ENCODE data around the gene NOL4L. TPM values are rescaled to one million over a fixed set of nuclear protein-coding genes. Genes with fewer than 3 reads are reported as not detected.

NOL4L gene
- total RNA-seq, 1 experiment from 2014 or later: 31.7 TPM

- TF ChIP-seq, protein P1, sequence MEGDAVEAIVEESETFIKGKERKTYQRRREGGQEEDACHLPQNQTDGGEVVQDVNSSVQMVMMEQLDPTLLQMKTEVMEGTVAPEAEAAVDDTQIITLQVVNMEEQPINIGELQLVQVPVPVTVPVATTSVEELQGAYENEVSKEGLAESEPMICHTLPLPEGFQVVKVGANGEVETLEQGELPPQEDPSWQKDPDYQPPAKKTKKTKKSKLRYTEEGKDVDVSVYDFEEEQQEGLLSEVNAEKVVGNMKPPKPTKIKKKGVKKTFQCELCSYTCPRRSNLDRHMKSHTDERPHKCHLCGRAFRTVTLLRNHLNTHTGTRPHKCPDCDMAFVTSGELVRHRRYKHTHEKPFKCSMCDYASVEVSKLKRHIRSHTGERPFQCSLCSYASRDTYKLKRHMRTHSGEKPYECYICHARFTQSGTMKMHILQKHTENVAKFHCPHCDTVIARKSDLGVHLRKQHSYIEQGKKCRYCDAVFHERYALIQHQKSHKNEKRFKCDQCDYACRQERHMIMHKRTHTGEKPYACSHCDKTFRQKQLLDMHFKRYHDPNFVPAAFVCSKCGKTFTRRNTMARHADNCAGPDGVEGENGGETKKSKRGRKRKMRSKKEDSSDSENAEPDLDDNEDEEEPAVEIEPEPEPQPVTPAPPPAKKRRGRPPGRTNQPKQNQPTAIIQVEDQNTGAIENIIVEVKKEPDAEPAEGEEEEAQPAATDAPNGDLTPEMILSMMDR (conservative IDR thresholded peaks at IDR 0.05): no peak
- Histone ChIP-seq H4K5ac (ENCODE audit: insufficient read length, low read depth, low read length) (no peak overlapping the region), H2BK5ac (ENCODE audit: insufficient read length, low read length) (no peak overlapping the region), H3K4me2 (ENCODE audit: insufficient read depth, insufficient read length, low read length) (no peak overlapping the region), H4K91ac (ENCODE audit: insufficient read length, low read depth, low read length) (no peak overlapping the region), H3K9ac (ENCODE audit: extremely low read depth, insufficient read length, low read length) (no peak overlapping the region), H4K20me1 (ENCODE audit: control insufficient read depth, insufficient read depth, insufficient read length) (no peaks in the 10 kb centered on the region), H3K18ac (ENCODE audit: insufficient read length, low read depth, low read length) (no peak overlapping the region), H3K56ac (ENCODE audit: insufficient read length, low read depth, low read length) (no peak overlapping the region), H3K79me2 (ENCODE audit: insufficient read depth, low read length) (no peaks in the 10 kb centered on the region), H3K4ac (ENCODE audit: low read depth, low read length) (no peak overlapping the region), H3K23ac (ENCODE audit: insufficient read length, low read depth, low read length) (no peak overlapping the region), H3K9me3 (ENCODE audit: control insufficient read depth, low read depth, low read length) (no peaks in the 10 kb centered on the region), H3K4me1 (ENCODE audit: insufficient read depth, low read length) (no peaks in the 10 kb centered on the region), H3K79me1 (ENCODE audit: insufficient read depth, low read depth, low read length, poor library complexity, severe bottlenecking) (no peaks in the 10 kb centered on the region), H3K27me3 (ENCODE audit: insufficient read depth, low read length) (no peaks in the 10 kb centered on the region), H2AFZ (ENCODE audit: low read length) (no peak overlapping the region), H3T11ph (ENCODE audit: low read length) (no peak overlapping the region), H4K8ac (replicated peaks; ENCODE audit: insufficient read length, low read depth, low read length) (no peak overlapping the region), H2BK120ac (ENCODE audit: low read depth, low read length, poor library complexity, severe bottlenecking) (no peak overlapping the region), H2AK5ac (ENCODE audit: insufficient read length, low read length) (no peak overlapping the region), H3K23me2 (ENCODE audit: insufficient read length, low read depth, low read length, poor library complexity, severe bottlenecking) (no peaks in the 10 kb centered on the region), H3K27ac (ENCODE audit: insufficient read length, low read depth, low read length) (no peak overlapping the region), H2BK12ac (ENCODE audit: insufficient read length, low read depth, low read length) (no peak overlapping the region), H3K14ac (ENCODE audit: insufficient read depth, low read length) (no peak overlapping the region), H2BK15ac (ENCODE audit: low read depth, low read length) (no peak overlapping the region), H2BK20ac (ENCODE audit: low read depth, low read length, poor library complexity, severe bottlenecking) (no peak overlapping the region)
- no CpG with 5 or more reads among the region's 2 CpGs for WGBS (ENCODE audit: extremely low coverage, insufficient read length, low lambda C conversion rate)
- Mint-ChIP-seq H3K4me3 (no peak overlapping the region), H3K4me1 (peaks cover 11 to 12% of the 10 kb centered on the region in 2 experiments), H3K27me3 (ENCODE audit: low read depth) (peaks cover 14% of the 10 kb centered on the region), H3K9me3 (no peaks in the 10 kb centered on the region), H3K27ac (no peak overlapping the region), H3K36me3 (ENCODE audit: insufficient read depth in 1 of 3, low read depth in 3 of 3) (no peaks in the 10 kb centered on the region)
- no peak for DNase-seq
Measured at GRCh38 chr20:32549842-32550241, 35.3 kb downstream of the NOL4L start.
